Fibroblast of lung (primary cell): ENCODE measurements around the gene STX1B. TPM values are rescaled to one million over a fixed set of nuclear protein-coding genes. Genes with fewer than 3 reads are reported as not detected.

Experiments used
- DNase-seq, 2 donors: peaks; one replicate each; pipeline versions ENCODE4 v3.0.0 to v3.0.0-alpha.2; 2010; ENCODE audit warnings: low read depth in 2 of 2
- H2AFZ ChIP-seq: 2 replicates; pipeline ENCODE4 v1.5.1; 2012; ENCODE audit warnings: low read length, control low read depth, inconsistent platforms
- H3K27ac ChIP-seq: 2 replicates; pipeline ENCODE4 v1.5.1; 2011; ENCODE audit warnings: low read length, control low read depth; ENCODE audit not compliant: insufficient read depth
- H3K27me3 ChIP-seq: 2 replicates; pipeline ENCODE4 v1.5.1; 2011; ENCODE audit warnings: mild to moderate bottlenecking, low read length; ENCODE audit not compliant: control insufficient read depth, insufficient read depth
- H3K36me3 ChIP-seq: 2 replicates; pipeline ENCODE4 v1.5.1; 2011; ENCODE audit warnings: low read length; ENCODE audit not compliant: control insufficient read depth, insufficient read depth
- H3K4me1 ChIP-seq: 2 replicates; pipeline ENCODE4 v1.5.1; 2011; ENCODE audit warnings: low read length; ENCODE audit not compliant: control insufficient read depth, insufficient read depth; ENCODE audit errors: extremely low read depth
- H3K4me2 ChIP-seq: 2 replicates; pipeline ENCODE4 v1.5.1; 2011; ENCODE audit warnings: low read length, control low read depth; ENCODE audit not compliant: insufficient read depth; ENCODE audit errors: extremely low read depth
- H3K4me3 ChIP-seq, 4 experiments: fragments of 200-600 bp in 1 of 4; sonication (generic) in 1 of 4; replicated peaks in 1 of 4; 2 replicates each; pipeline ENCODE4 v1.5.1; 2011 to 2016; ENCODE audit warnings: low read length in 4 of 4, low read depth in 3 of 4, mild to moderate bottlenecking in 3 of 4, control low read depth in 2 of 4, inconsistent platforms in 1 of 4, mixed read lengths in 1 of 4; ENCODE audit not compliant: insufficient read depth in 1 of 4; ENCODE audit errors: control extremely low read depth in 1 of 4
- H3K79me2 ChIP-seq: 2 replicates; pipeline ENCODE4 v1.5.1; 2012; ENCODE audit warnings: mild to moderate bottlenecking, low read length, inconsistent platforms; ENCODE audit not compliant: control insufficient read depth, insufficient read depth
- H3K9ac ChIP-seq: 2 replicates; pipeline ENCODE4 v1.5.1; 2011; ENCODE audit warnings: mild to moderate bottlenecking, low read length, control low read depth; ENCODE audit not compliant: insufficient read depth
- H3K9me3 ChIP-seq: 2 replicates; pipeline ENCODE4 v1.5.1; 2012; ENCODE audit warnings: low read depth, low read length; ENCODE audit not compliant: control insufficient read depth, insufficient read depth
- H4K20me1 ChIP-seq: 2 replicates; pipeline ENCODE4 v1.5.1; 2011; ENCODE audit warnings: low read length; ENCODE audit not compliant: control insufficient read depth, insufficient read depth; ENCODE audit errors: extremely low read depth
- CTCF ChIP-seq, 2 donors: IDR thresholded peaks in 1 of 2; conservative IDR thresholded peaks in 1 of 2; 1 replicate in 1 of 2; 2 replicates in 1 of 2; pipeline ENCODE4 v1.5.1; 2011 to 2012; ENCODE audit warnings: low read length in 2 of 2, control low read depth in 1 of 2, inconsistent platforms in 1 of 2, low read depth in 1 of 2, mild to moderate bottlenecking in 1 of 2
- EZH2 ChIP-seq: IDR thresholded peaks from 2 replicates; pipeline ENCODE4 v1.5.1; 2012; ENCODE audit warnings: low read length, control low read depth, mild to moderate bottlenecking; ENCODE audit errors: missing control alignments
- polyA plus RNA-seq, 2 donors: library from polyadenylated mRNA; depleted of rRNA in 1 of 2; stranded (reverse) in 1 of 2; unstranded in 1 of 2; fragments of >200 nt; gene quantifications; 2 replicates each; pipeline ENCODE4 v1.2.1, GENCODE V29; 2011 to 2012; ENCODE audit warnings: missing spikeins in 1 of 2
- total RNA-seq: library from RNA; depleted of rRNA; stranded (reverse); fragments of >200 nt; gene quantifications from 2 replicates; pipeline ENCODE4 v1.2.1, GENCODE V29; 2014

STX1B gene
- total and polyA plus RNA-seq, 2 donors (not counting 1 experiment from before 2014, with no cell fraction given), result 1.3 to 2.1 TPM

DNA sequence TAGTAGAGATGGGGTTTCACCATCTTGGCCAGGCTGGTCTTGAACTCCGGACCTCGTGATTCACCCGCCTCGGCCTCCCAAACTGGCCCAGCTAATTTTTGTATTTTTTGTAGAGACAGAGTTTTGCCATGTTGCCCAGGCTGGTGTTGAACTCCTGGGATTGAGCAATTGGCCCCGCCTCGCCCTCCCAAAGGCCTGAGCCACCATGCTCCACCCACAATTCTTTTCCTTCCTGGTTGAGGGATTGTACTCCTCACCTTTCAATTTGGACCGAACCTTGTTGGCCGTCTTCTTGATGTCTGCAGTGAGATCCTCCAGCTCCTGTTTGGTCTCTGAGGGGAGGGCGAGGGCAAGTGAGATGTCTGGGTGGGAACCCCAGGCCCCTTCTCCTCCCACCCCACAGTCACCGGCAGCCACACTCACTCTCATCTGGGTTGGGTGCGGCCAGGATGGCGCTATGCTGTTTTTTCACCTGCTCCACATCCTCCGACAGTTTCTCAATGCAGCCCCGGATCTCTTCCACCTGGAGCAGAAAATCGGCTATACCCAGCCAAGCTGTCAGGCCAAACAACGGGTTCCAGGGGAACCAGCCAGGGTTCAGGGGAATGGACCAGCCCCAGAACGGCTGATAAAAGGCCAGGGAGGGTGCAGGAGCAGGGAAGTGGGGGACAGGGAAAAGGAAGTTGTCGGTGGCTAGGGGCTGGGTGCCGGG lies 9.6 kb downstream of the STX1B start:
- DNase-seq, result no peak
- TF ChIP-seq EZH2 (no peak), CTCF (conservative IDR thresholded peaks at IDR 0.05 in 1 of 2, IDR thresholded peaks at IDR 0.05 in 1 of 2; ENCODE audit: low read depth in 1 of 2, low read length in 2 of 2) (no peak)
- H3K4me1 ChIP-seq, result peaks cover 24% of the 10 kb centered on the region

GRCh38 chr16:30998852-30999761 lies 11.3 kb downstream of the STX1B start:
- Histone ChIP-seq H3K4me3 (no peak overlapping the region), H2AFZ (no peak overlapping the region), H3K36me3 (no peaks in the 10 kb centered on the region), H3K27me3 (no peaks in the 10 kb centered on the region), H3K4me1 (peaks cover 21% of the 10 kb centered on the region), H3K9ac (no peak overlapping the region), H3K27ac (peak overlapping the region; percentile 95), H3K9me3 (no peaks in the 10 kb centered on the region), H4K20me1 (no peaks in the 10 kb centered on the region), H3K79me2 (no peaks in the 10 kb centered on the region), H3K4me2 (no peak overlapping the region)
- TF ChIP-seq EZH2 (no peak), CTCF (conservative IDR thresholded peaks at IDR 0.05 in 1 of 2, IDR thresholded peaks at IDR 0.05 in 1 of 2; ENCODE audit: low read depth in 1 of 2, low read length in 2 of 2) (no peak)
- DNase-seq, result peak in 1 of 2 donors; percentile 64

More for the DNA sequence above, 9.6 kb downstream of the STX1B start:
- Histone ChIP-seq H3K27ac (no peak overlapping the region), H3K4me3 (no peak overlapping the region), H4K20me1 (no peaks in the 10 kb centered on the region), H3K9me3 (no peaks in the 10 kb centered on the region), H3K36me3 (no peaks in the 10 kb centered on the region), H3K27me3 (no peaks in the 10 kb centered on the region), H3K79me2 (no peaks in the 10 kb centered on the region), H3K4me2 (no peak overlapping the region), H2AFZ (no peak overlapping the region), H3K9ac (no peak overlapping the region)
